DND-41 (cell line): ENCODE data around the gene SLC24A3.

Experiments
- ATAC-seq: fragments of 200-7000 bp; cut with Tn5 transposase; 3 replicates; pipeline ENCODE4 v1.9.1; 2021; ENCODE audit warnings: low read depth; ENCODE audit not compliant: insufficient read depth
- DNase-seq: peaks from one replicate; pipeline ENCODE4 v3.0.0-alpha.2; 2020
- H2AFZ ChIP-seq: 2 replicates; pipeline ENCODE4 v1.6.0; 2012; ENCODE audit warnings: low read depth, low read length
- H3K27ac ChIP-seq: 2 replicates; pipeline ENCODE4 v1.5.1; 2012; ENCODE audit warnings: low read length, inconsistent platforms
- H3K27me3 ChIP-seq: fragments of 200-600 bp; sonication (generic); 2 replicates; pipeline ENCODE4 v1.6.0; 2012; ENCODE audit warnings: low read length, mild to moderate bottlenecking, inconsistent platforms; ENCODE audit not compliant: insufficient read depth, poor library complexity
- H3K36me3 ChIP-seq: 2 replicates; pipeline ENCODE4 v1.5.1; 2012; ENCODE audit warnings: low read length, inconsistent platforms; ENCODE audit not compliant: insufficient read depth
- H3K4me1 ChIP-seq: 2 replicates; pipeline ENCODE4 v1.5.1; 2012; ENCODE audit warnings: mild to moderate bottlenecking, low read length; ENCODE audit not compliant: insufficient read depth
- H3K4me2 ChIP-seq: 2 replicates; pipeline ENCODE4 v1.6.0; 2012; ENCODE audit warnings: mild to moderate bottlenecking, moderate library complexity, low read length, inconsistent platforms; ENCODE audit not compliant: insufficient read depth
- H3K4me3 ChIP-seq, 2 experiments: fragments of 200-600 bp in 1 of 2; shearing (Covaris generic) in 1 of 2; 2 replicates each; pipeline ENCODE4 v1.5.1; 2012 to 2016; ENCODE audit warnings: inconsistent platforms in 2 of 2, low read length in 2 of 2, mild to moderate bottlenecking in 2 of 2, low read depth in 1 of 2, moderate library complexity in 1 of 2
- H3K79me2 ChIP-seq: 2 replicates; pipeline ENCODE4 v1.6.0; 2012; ENCODE audit warnings: low read length, inconsistent platforms; ENCODE audit not compliant: insufficient read depth
- H3K9ac ChIP-seq: 2 replicates; pipeline ENCODE4 v1.6.0; 2012; ENCODE audit warnings: low read depth, mild to moderate bottlenecking, inconsistent platforms, low read length, moderate library complexity
- H3K9me3 ChIP-seq: 2 replicates; pipeline ENCODE4 v1.5.1; 2012; ENCODE audit warnings: low read length, moderate library complexity, mild to moderate bottlenecking, inconsistent platforms; ENCODE audit not compliant: insufficient read depth, severe bottlenecking
- H4K20me1 ChIP-seq: 2 replicates; pipeline ENCODE4 v1.6.0; 2012; ENCODE audit warnings: low read length; ENCODE audit not compliant: insufficient read depth
- EZH2 ChIP-seq: IDR thresholded peaks from 3 replicates; pipeline ENCODE4 v1.6.1; 2012; ENCODE audit warnings: borderline replicate concordance, low read depth, mild to moderate bottlenecking, moderate library complexity, low read length, inconsistent platforms; ENCODE audit not compliant: severe bottlenecking
- TF ChIP-seq, protein P1 (sequence below): IDR thresholded peaks from 2 replicates; pipeline ENCODE4 v1.5.1; 2012; ENCODE audit warnings: borderline replicate concordance, low read length, moderate library complexity, mild to moderate bottlenecking; ENCODE audit not compliant: poor library complexity, severe bottlenecking; ENCODE audit errors: extremely low read depth

SLC24A3 gene

DNA sequence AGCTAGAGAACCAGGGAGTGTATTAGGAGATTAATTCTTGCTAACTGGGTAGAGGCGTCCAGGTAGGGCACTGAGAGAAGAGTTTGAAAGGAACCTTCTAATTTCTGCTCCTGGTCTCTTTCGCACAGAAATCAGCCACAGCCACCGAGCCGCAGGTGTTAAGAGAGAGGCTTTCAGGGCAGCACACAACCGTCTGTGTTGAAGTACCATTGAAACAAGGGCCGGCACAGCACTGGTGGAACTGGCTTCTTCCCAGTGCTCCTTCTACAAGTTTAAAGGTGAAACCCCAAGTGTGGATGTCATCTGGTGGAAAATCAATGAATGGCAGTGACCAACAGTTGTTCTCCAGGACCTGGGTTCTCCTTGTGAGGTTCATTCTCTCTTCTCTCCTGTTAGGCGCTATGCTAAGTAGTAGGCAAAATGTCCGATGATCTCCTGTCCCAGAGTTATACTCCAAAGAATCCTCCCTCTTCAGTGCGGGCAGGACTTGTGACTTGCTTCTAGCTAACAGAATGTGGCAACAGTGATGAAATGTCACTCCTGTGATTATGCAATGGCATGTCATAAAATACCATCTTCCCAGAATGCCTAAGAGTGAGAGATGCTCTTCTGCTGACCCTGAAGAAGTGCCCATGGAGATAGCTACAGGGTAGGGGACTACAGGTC is 530.7 kb downstream of the SLC24A3 start:
- Histone ChIP-seq H3K36me3 (no peaks in the 10 kb centered on the region), H3K9ac (no peak overlapping the region), H4K20me1 (no peaks in the 10 kb centered on the region), H2AFZ (no peak overlapping the region), H3K4me2 (no peak overlapping the region), H3K79me2 (no peaks in the 10 kb centered on the region), H3K4me1 (no peaks in the 10 kb centered on the region), H3K9me3 (no peaks in the 10 kb centered on the region), H3K27me3 (no peaks in the 10 kb centered on the region), H3K27ac (no peak overlapping the region), H3K4me3 (no peak overlapping the region)
- DNase-seq: no peak
- TF ChIP-seq, protein P1, sequence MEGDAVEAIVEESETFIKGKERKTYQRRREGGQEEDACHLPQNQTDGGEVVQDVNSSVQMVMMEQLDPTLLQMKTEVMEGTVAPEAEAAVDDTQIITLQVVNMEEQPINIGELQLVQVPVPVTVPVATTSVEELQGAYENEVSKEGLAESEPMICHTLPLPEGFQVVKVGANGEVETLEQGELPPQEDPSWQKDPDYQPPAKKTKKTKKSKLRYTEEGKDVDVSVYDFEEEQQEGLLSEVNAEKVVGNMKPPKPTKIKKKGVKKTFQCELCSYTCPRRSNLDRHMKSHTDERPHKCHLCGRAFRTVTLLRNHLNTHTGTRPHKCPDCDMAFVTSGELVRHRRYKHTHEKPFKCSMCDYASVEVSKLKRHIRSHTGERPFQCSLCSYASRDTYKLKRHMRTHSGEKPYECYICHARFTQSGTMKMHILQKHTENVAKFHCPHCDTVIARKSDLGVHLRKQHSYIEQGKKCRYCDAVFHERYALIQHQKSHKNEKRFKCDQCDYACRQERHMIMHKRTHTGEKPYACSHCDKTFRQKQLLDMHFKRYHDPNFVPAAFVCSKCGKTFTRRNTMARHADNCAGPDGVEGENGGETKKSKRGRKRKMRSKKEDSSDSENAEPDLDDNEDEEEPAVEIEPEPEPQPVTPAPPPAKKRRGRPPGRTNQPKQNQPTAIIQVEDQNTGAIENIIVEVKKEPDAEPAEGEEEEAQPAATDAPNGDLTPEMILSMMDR: no peak
- TF ChIP-seq EZH2: no peak
- no peak for ATAC-seq

DNA sequence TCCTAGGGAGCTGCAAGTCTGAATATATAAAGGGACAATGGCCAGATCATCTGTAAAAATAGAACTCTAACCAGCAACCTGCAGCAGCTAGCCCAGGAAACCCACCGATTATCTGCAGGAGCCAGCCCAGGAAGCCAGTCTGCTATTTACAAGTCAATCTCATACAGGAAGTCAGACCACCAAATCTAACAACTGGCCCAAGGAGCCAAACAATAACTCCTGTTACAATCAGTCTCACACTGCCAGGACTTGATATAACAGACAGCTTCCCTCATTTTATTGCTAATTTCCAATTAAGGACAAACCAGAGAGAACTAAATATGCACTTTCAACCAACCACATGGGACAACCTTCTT is 531.2 kb downstream of the SLC24A3 start:
- no peaks in the 10 kb centered on the region for H3K9me3 ChIP-seq
- H3K9ac ChIP-seq: no peak overlapping the region
- DNase-seq: no peak
- no peaks in the 10 kb centered on the region for H3K79me2 ChIP-seq
- no peak overlapping the region for H3K4me3 ChIP-seq
- ATAC-seq: no peak
- H3K27ac ChIP-seq: no peak overlapping the region
- TF ChIP-seq, protein P1: no peak
- TF ChIP-seq EZH2: no peak
- no peaks in the 10 kb centered on the region for H4K20me1 ChIP-seq
- H3K4me2 ChIP-seq: no peak overlapping the region
- no peaks in the 10 kb centered on the region for H3K36me3 ChIP-seq
- no peaks in the 10 kb centered on the region for H3K4me1 ChIP-seq
- no peak overlapping the region for H2AFZ ChIP-seq
- H3K27me3 ChIP-seq: no peaks in the 10 kb centered on the region

DNA sequence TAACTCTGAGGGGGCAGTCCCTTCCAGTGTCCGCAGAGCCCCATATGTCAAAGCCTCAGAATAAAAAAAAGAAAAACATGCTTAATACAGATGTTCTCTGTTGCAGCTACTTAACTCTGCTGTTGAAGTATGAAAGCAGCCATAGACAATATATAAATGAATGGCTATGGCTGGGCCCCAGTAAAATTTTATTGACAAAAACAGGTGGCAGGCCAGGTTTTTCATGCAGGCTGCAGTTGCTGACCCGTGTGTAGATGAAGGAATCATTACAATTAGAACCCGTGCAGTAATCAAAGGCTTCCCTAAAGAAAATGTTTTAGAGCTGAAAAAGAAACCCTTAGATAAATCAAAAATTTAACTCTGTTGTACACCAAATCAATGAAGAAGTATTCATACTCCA is 532.7 kb downstream of the SLC24A3 start:
- no peaks in the 10 kb centered on the region for H3K36me3 ChIP-seq
- no peaks in the 10 kb centered on the region for H3K4me1 ChIP-seq
- no peak for DNase-seq
- no peaks in the 10 kb centered on the region for H3K9me3 ChIP-seq
- no peak overlapping the region for H3K4me3 ChIP-seq
- H3K27ac ChIP-seq: no peak overlapping the region
- no peaks in the 10 kb centered on the region for H4K20me1 ChIP-seq
- H3K79me2 ChIP-seq: no peaks in the 10 kb centered on the region
- H2AFZ ChIP-seq: no peak overlapping the region
- no peaks in the 10 kb centered on the region for H3K27me3 ChIP-seq
- no peak overlapping the region for H3K9ac ChIP-seq
- no peak for ATAC-seq
- no peak overlapping the region for H3K4me2 ChIP-seq
- TF ChIP-seq, protein P1: no peak
- no peak for TF ChIP-seq EZH2
